Endothelial cell of umbilical vein (primary cell): ENCODE results near the gene FAM117B. TPM values are rescaled to one million over a fixed set of nuclear protein-coding genes. Genes with fewer than 3 reads are reported as not detected.

ENCODE experiments used
- BruUV-seq: library from RNA; stranded (reverse); fragments of 400-500 nt; replicated peaks from 2 replicates; lab custom pipeline; 2021; lab: Mats Ljungman, UMichigan
- CTCF ChIA-PET: fragments of 300-600, 350-600 bp; sonication (Branson Sonifier 250); formaldehyde crosslinking; loops from one replicate; lab custom pipeline; 2021; ENCODE audit warnings: antibody characterized with exemption, inconsistent platforms; lab: Charles Lee
- POLR2A ChIA-PET: fragments of 300-600, 350-600 bp; sonication (Branson Sonifier 250); formaldehyde crosslinking; loops from one replicate; lab custom pipeline; 2021; ENCODE audit warnings: antibody characterized with exemption, inconsistent platforms; lab: Charles Lee
- DNase-seq: peaks from one replicate; pipeline ENCODE4 v3.0.0-alpha.2; 2011; ENCODE audit warnings: low read depth, low spot score
- FAIRE-seq: peaks from 2 replicates; lab custom pipeline; 2011; peaks lifted over from hg19 to GRCh38; lab: Jason Lieb, UNC
- H2AFZ ChIP-seq: 2 replicates; pipeline ENCODE4 v1.6.0; 2012; ENCODE audit warnings: low read depth, low read length, control low read depth, inconsistent platforms
- H3K27ac ChIP-seq: 2 replicates; pipeline ENCODE4 v1.5.1; 2011; ENCODE audit warnings: low read depth, mild to moderate bottlenecking, control low read depth, low read length, moderate library complexity; ENCODE audit not compliant: insufficient read depth
- H3K27me3 ChIP-seq, 2 experiments: 2 replicates each; pipeline versions ENCODE4 v1.6.0 to v1.6.1; 2011; ENCODE audit warnings: low read length in 2 of 2, mixed read lengths in 1 of 2; ENCODE audit not compliant: control insufficient read depth in 2 of 2, insufficient read depth in 2 of 2
- H3K36me3 ChIP-seq, 2 experiments: 2 replicates in 1 of 2; 3 replicates in 1 of 2; pipeline ENCODE4 v1.5.1; 2011; ENCODE audit warnings: low read length in 2 of 2, mild to moderate bottlenecking in 1 of 2, moderate library complexity in 1 of 2; ENCODE audit not compliant: control insufficient read depth in 2 of 2, insufficient read depth in 2 of 2; ENCODE audit errors: extremely low read depth in 1 of 2
- H3K4me1 ChIP-seq: 3 replicates; pipeline ENCODE4 v1.5.1; 2011; ENCODE audit warnings: mild to moderate bottlenecking, low read length; ENCODE audit not compliant: control insufficient read depth, insufficient read depth; ENCODE audit errors: extremely low read depth
- H3K4me2 ChIP-seq: 2 replicates; pipeline ENCODE4 v1.6.1; 2011; ENCODE audit warnings: low read length, control low read depth, mixed read lengths; ENCODE audit not compliant: insufficient read depth
- H3K4me3 ChIP-seq, 3 experiments: fragments of 200-600 bp in 1 of 3; sonication (generic), shearing (Covaris generic) in 1 of 3; replicated peaks in 1 of 3; 2 replicates each; pipeline ENCODE4 v1.5.1; 2011 to 2016; ENCODE audit warnings: control low read depth in 3 of 3, low read length in 3 of 3, mild to moderate bottlenecking in 2 of 3, inconsistent platforms in 1 of 3, low read depth in 1 of 3, moderate library complexity in 1 of 3; ENCODE audit not compliant: insufficient read depth in 1 of 3
- H3K79me2 ChIP-seq: 2 replicates; pipeline ENCODE4 v1.6.0; 2012; ENCODE audit warnings: low read length, inconsistent platforms; ENCODE audit not compliant: control insufficient read depth, insufficient read depth
- H3K9ac ChIP-seq: replicated peaks from 2 replicates; pipeline ENCODE3; 2011; ENCODE audit warnings: low read length, control low read depth; ENCODE audit not compliant: insufficient read depth; ENCODE audit errors: extremely low read depth
- H3K9me1 ChIP-seq: replicated peaks from 3 replicates; pipeline ENCODE4 v1.6.0; 2011; ENCODE audit warnings: mild to moderate bottlenecking, low read length; ENCODE audit not compliant: control insufficient read depth, insufficient read depth; ENCODE audit errors: extremely low read depth
- H3K9me3 ChIP-seq: replicated peaks from 2 replicates; pipeline ENCODE4 v1.5.1; 2012; ENCODE audit warnings: low read length, inconsistent platforms; ENCODE audit not compliant: control insufficient read depth, insufficient read depth
- H4K20me1 ChIP-seq: replicated peaks from 2 replicates; pipeline ENCODE3; 2011; ENCODE audit warnings: mild to moderate bottlenecking, low read length; ENCODE audit not compliant: control insufficient read depth, insufficient read depth; ENCODE audit errors: extremely low read depth
- EZH2 ChIP-seq: IDR thresholded peaks from 2 replicates; pipeline ENCODE4 v1.6.1; 2012; ENCODE audit warnings: borderline replicate concordance, low read depth, mild to moderate bottlenecking, moderate library complexity, low read length, inconsistent platforms; ENCODE audit not compliant: severe bottlenecking
- FOS ChIP-seq: IDR thresholded peaks from 2 replicates; pipeline ENCODE4 v1.6.1; 2011; ENCODE audit warnings: mild to moderate bottlenecking, low read length, moderate library complexity, borderline replicate concordance; ENCODE audit not compliant: insufficient read depth
- GATA2 ChIP-seq: IDR thresholded peaks from 2 replicates; pipeline ENCODE4 v1.7.0; 2011; ENCODE audit warnings: low read depth, mild to moderate bottlenecking, moderate library complexity, mixed read lengths, low read length; ENCODE audit not compliant: insufficient read length, insufficient read depth
- JUN ChIP-seq: IDR thresholded peaks from 2 replicates; pipeline ENCODE4 v1.6.1; 2011; ENCODE audit warnings: borderline replicate concordance, low read depth; ENCODE audit not compliant: insufficient read length, insufficient read depth
- MAX ChIP-seq: IDR thresholded peaks from 2 replicates; pipeline ENCODE4 v1.6.1; 2011; ENCODE audit not compliant: insufficient read depth, insufficient read length
- MYC ChIP-seq: IDR thresholded peaks from one replicate; pipeline ENCODE4 v1.6.1; 2011; ENCODE audit warnings: mild to moderate bottlenecking, low read depth, low read length
- POLR2A ChIP-seq: IDR thresholded peaks from 2 replicates; pipeline ENCODE4 v1.6.1; 2012; ENCODE audit warnings: low read depth, mild to moderate bottlenecking, control low read depth, low read length
- POLR2AphosphoS5 ChIP-seq: IDR thresholded peaks from 2 replicates; pipeline ENCODE4 v1.6.1; 2012; ENCODE audit warnings: low read depth, mild to moderate bottlenecking, control low read depth, low read length, moderate library complexity; ENCODE audit not compliant: insufficient read depth
- dilution Hi-C: fragments of 300-500 bp; cut with MboI; formaldehyde crosslinking; loops from one replicate; pipeline ENCODE4 v1.15.0; 2019; ENCODE audit warnings: low sequenced_read_pairs; ENCODE audit not compliant: extremely low pct_ligation_motif_present
- intact Hi-C: fragments of 100-400 bp; cut with micrococcal nuclease; formaldehyde crosslinking; loops from one replicate; pipeline ENCODE4 v1.10.0; 2022
- polyA plus RNA-seq, 4 experiments: library from polyadenylated mRNA; depleted of rRNA in 3 of 4; stranded (reverse) in 3 of 4; unstranded in 1 of 4; fragments of >200 nt; gene quantifications; 2 replicates each; pipeline versions ENCODE4 v1.2.1 to v1.2.3, GENCODE V29; 2011 to 2012; ENCODE audit warnings: missing spikeins in 1 of 4
- total RNA-seq: library from RNA; stranded (reverse); gene quantifications from 2 replicates; pipeline ENCODE4 v1.2.3, GENCODE V29; 2021
- TF ChIP-seq, protein P1 (sequence below), 2 donors: IDR thresholded peaks; 1 replicate in 1 of 2; 2 replicates in 1 of 2; pipeline ENCODE4 v1.5.1; 2011; ENCODE audit warnings: low read length in 2 of 2, mild to moderate bottlenecking in 2 of 2, moderate library complexity in 2 of 2, control low read depth in 1 of 2, inconsistent platforms in 1 of 2, low read depth in 1 of 2; ENCODE audit not compliant: insufficient read depth in 1 of 2; ENCODE audit errors: extremely low read depth in 1 of 2

The FAM117B gene
- total and polyA plus RNA-seq, 2 donors (not counting 3 experiments of a cell fraction or from before 2014, with no cell fraction given) = 1.3 to 7.0 TPM

- H3K79me2 ChIP-seq = no peaks in the 10 kb centered on the region
- H3K27me3 ChIP-seq = no peaks in the 10 kb centered on the region
- FAIRE-seq (no peak), DNase-seq (no peak)
- H4K20me1 ChIP-seq = no peaks in the 10 kb centered on the region
- H3K9me3 ChIP-seq = no peaks in the 10 kb centered on the region
- ChIA-PET CTCF (interaction anchor here (0.6 to 6.3 kb wide), 11 partner anchors 13 to 1320 kb away, joined by 3 to 97 read pairs (median 10); partner anchors contain the start of genes FAM117B and ICA1L), POLR2A (no interaction called here)
- no TSS peak for BruUV-seq
- no peaks in the 10 kb centered on the region for H3K4me1 ChIP-seq
- H3K9ac ChIP-seq = no peak overlapping the region
- H3K4me2 ChIP-seq = no peak overlapping the region
- intact Hi-C loops = loop anchor here (2.0 kb wide), 1 partner anchor 1225 kb away; no protein-coding TSS in a partner anchor
- no peaks in the 10 kb centered on the region for H3K36me3 ChIP-seq
- no peak overlapping the region for H3K4me3 ChIP-seq
- no peak overlapping the region for H2AFZ ChIP-seq
- no peak for TF ChIP-seq POLR2AphosphoS5
- no peaks in the 10 kb centered on the region for H3K9me1 ChIP-seq
- dilution Hi-C loops = no loop called here
- H3K27ac ChIP-seq = no peak overlapping the region
Observed at GRCh38 chr2:202589582-202589949, 45.2 kb upstream of the FAM117B start.

- DNase-seq = peak; percentile 35
- CTCF ChIA-PET = interaction anchor here (1.0 to 6.3 kb wide), 5 partner anchors 10 to 1317 kb away, joined by 3 to 97 read pairs (median 4); partner anchors contain the start of gene ICA1L
Observed at GRCh38 chr2:202592566-202592965, 42.2 kb upstream of the FAM117B start.

More at GRCh38 chr2:202592566-202592965, 42.2 kb upstream of the FAM117B start:
- H3K27ac ChIP-seq = no peak overlapping the region
- H3K4me3 ChIP-seq = no peak overlapping the region
- H4K20me1 ChIP-seq = no peaks in the 10 kb centered on the region
- TF ChIP-seq MAX (no peak), GATA2 (no peak), POLR2A (no peak), EZH2 (no peak), POLR2AphosphoS5 (no peak), MYC (no peak), FOS (no peak), JUN (no peak)
- TF ChIP-seq, protein P1, sequence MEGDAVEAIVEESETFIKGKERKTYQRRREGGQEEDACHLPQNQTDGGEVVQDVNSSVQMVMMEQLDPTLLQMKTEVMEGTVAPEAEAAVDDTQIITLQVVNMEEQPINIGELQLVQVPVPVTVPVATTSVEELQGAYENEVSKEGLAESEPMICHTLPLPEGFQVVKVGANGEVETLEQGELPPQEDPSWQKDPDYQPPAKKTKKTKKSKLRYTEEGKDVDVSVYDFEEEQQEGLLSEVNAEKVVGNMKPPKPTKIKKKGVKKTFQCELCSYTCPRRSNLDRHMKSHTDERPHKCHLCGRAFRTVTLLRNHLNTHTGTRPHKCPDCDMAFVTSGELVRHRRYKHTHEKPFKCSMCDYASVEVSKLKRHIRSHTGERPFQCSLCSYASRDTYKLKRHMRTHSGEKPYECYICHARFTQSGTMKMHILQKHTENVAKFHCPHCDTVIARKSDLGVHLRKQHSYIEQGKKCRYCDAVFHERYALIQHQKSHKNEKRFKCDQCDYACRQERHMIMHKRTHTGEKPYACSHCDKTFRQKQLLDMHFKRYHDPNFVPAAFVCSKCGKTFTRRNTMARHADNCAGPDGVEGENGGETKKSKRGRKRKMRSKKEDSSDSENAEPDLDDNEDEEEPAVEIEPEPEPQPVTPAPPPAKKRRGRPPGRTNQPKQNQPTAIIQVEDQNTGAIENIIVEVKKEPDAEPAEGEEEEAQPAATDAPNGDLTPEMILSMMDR (IDR thresholded peaks at IDR 0.05; ENCODE audit: extremely low read depth in 1 of 2, insufficient read depth in 1 of 2, low read depth in 1 of 2, low read length in 2 of 2) = no peak
- no peaks in the 10 kb centered on the region for H3K9me3 ChIP-seq
- POLR2A ChIA-PET = no interaction called here
- H3K9ac ChIP-seq = no peak overlapping the region
- BruUV-seq = no TSS peak
- FAIRE-seq = no peak
- no peaks in the 10 kb centered on the region for H3K27me3 ChIP-seq
- intact Hi-C loops = no loop called here
- dilution Hi-C loops = no loop called here
- no peaks in the 10 kb centered on the region for H3K36me3 ChIP-seq
- no peaks in the 10 kb centered on the region for H3K79me2 ChIP-seq
- H3K4me1 ChIP-seq = no peaks in the 10 kb centered on the region
- H2AFZ ChIP-seq = no peak overlapping the region
- no peak overlapping the region for H3K4me2 ChIP-seq
- H3K9me1 ChIP-seq = no peaks in the 10 kb centered on the region
